Panc1 (cell line): ENCODE results near the gene GUK1. TPM values are rescaled to one million over a fixed set of nuclear protein-coding genes. Genes with fewer than 3 reads are reported as not detected.

Experiments used
- ATAC-seq: fragments of 200-7000 bp; cut with Tn5 transposase; 2 replicates; pipeline ENCODE4 v1.9.1; 2020; ENCODE audit warnings: mild to moderate bottlenecking, moderate library complexity
- Bru-seq: library from RNA; stranded (reverse); fragments of 400-500 nt; gene quantifications from one replicate; lab custom pipeline; 2021; lab: Mats Ljungman, UMichigan
- BruChase-seq, 2 experiments: library from RNA; stranded (reverse); fragments of 400-500 nt; gene quantifications; one replicate each; lab custom pipeline; 2021; lab: Mats Ljungman, UMichigan
- BruUV-seq: library from RNA; stranded (reverse); fragments of 400-500 nt; replicated peaks from 2 replicates; lab custom pipeline; 2021; lab: Mats Ljungman, UMichigan
- CTCF ChIA-PET: fragments of 300-600 bp; sonication (Branson Sonifier 250); formaldehyde crosslinking; loops from one replicate; lab custom pipeline; 2022; ENCODE audit warnings: antibody characterized with exemption; lab: Charles Lee
- POLR2A ChIA-PET: fragments of 300-600 bp; sonication (Branson Sonifier 250); formaldehyde crosslinking; loops from one replicate; lab custom pipeline; 2022; ENCODE audit warnings: antibody characterized with exemption; lab: Charles Lee
- DNase-seq: peaks from one replicate; pipeline ENCODE4 v3.0.0-alpha.2; 2010; ENCODE audit warnings: low read depth, low spot score
- H3K27ac ChIP-seq: 2 replicates; pipeline ENCODE4 v1.5.1; 2011; ENCODE audit warnings: mild to moderate bottlenecking, low read length, inconsistent platforms
- H3K27me3 ChIP-seq: fragments of 200-500 bp; sonication (Bioruptor generic); 2 replicates; pipeline ENCODE4 v1.6.0; 2014; ENCODE audit warnings: low read length, inconsistent platforms; ENCODE audit not compliant: control insufficient read depth, insufficient read depth
- H3K36me3 ChIP-seq: fragments of 200-500 bp; sonication (Bioruptor generic); 2 replicates; pipeline ENCODE4 v1.5.1; 2014; ENCODE audit warnings: inconsistent platforms, mild to moderate bottlenecking, low read length, moderate library complexity; ENCODE audit not compliant: control insufficient read depth, insufficient read depth
- H3K4me1 ChIP-seq: 2 replicates; pipeline ENCODE4 v1.5.1; 2011; ENCODE audit warnings: inconsistent platforms, mild to moderate bottlenecking, low read length, moderate library complexity; ENCODE audit not compliant: control insufficient read depth, insufficient read depth
- H3K4me3 ChIP-seq, 2 experiments: 2 replicates each; pipeline ENCODE4 v1.5.1; 2011 to 2012; ENCODE audit warnings: low read depth in 2 of 2, low read length in 2 of 2, mild to moderate bottlenecking in 2 of 2, inconsistent platforms in 1 of 2, moderate library complexity in 1 of 2
- H3K9me3 ChIP-seq: fragments of 200-500 bp; sonication (Bioruptor generic); 2 replicates; pipeline ENCODE4 v1.5.1; 2014; ENCODE audit warnings: low read depth, mild to moderate bottlenecking, inconsistent platforms, low read length, moderate library complexity; ENCODE audit not compliant: control insufficient read depth, insufficient read depth
- POLR2AphosphoS5 ChIP-seq: IDR thresholded peaks from 2 replicates; pipeline ENCODE4 v1.6.1; 2012; ENCODE audit warnings: mild to moderate bottlenecking, low read depth, low read length, moderate library complexity
- SIN3A ChIP-seq: IDR thresholded peaks from 2 replicates; pipeline ENCODE4 v1.6.1; 2012; ENCODE audit warnings: low read depth, mild to moderate bottlenecking, low read length, moderate library complexity, borderline replicate concordance; ENCODE audit not compliant: insufficient read depth
- TCF7L2 ChIP-seq: IDR thresholded peaks from 2 replicates; pipeline ENCODE4 v1.6.1; 2011; ENCODE audit warnings: mild to moderate bottlenecking, low read depth, low read length, inconsistent platforms
- in situ Hi-C: cut with HindIII; loops from 2 replicates; pipeline ENCODE4 v1.10.0; 2016; ENCODE audit warnings: low sequenced_read_pairs, low pct_unique_long_range_greater_than_20kb
- intact Hi-C: fragments of 100-400 bp; cut with micrococcal nuclease; formaldehyde crosslinking; loops from one replicate; pipeline ENCODE4 v1.10.0; 2022; ENCODE audit not compliant: unreplicated experiment
- long read RNA-seq: library from polyadenylated mRNA; unstranded; transcript quantifications from one replicate; pipeline ENCODE4 v2.0.0, GENCODE V29; 2021; ENCODE audit not compliant: unreplicated experiment
- polyA plus RNA-seq: library from polyadenylated mRNA; unstranded; fragments of >200 nt; gene quantifications from one replicate; pipeline ENCODE4 v1.2.1, GENCODE V29; 2012; ENCODE audit warnings: missing spikeins; ENCODE audit not compliant: insufficient read length
- total RNA-seq: library from RNA; stranded (reverse); gene quantifications from one replicate; pipeline ENCODE4 v1.2.1, GENCODE V29; 2021; ENCODE audit not compliant: unreplicated experiment
- TF ChIP-seq, protein P1 (sequence below), 2 experiments: IDR thresholded peaks; 2 replicates each; pipeline ENCODE4 v1.6.1; 2011 to 2012; ENCODE audit warnings: low read depth in 2 of 2, control low read depth in 1 of 2, low read length in 1 of 2, mild to moderate bottlenecking in 1 of 2, moderate library complexity in 1 of 2; ENCODE audit not compliant: insufficient read depth in 1 of 2
- TF ChIP-seq, protein P2 (sequence below): fragments of 450-650 bp; IDR thresholded peaks from 2 replicates; pipeline ENCODE4 v1.5.1; 2017; ENCODE audit warnings: mild to moderate bottlenecking

The GUK1 gene, protein sequence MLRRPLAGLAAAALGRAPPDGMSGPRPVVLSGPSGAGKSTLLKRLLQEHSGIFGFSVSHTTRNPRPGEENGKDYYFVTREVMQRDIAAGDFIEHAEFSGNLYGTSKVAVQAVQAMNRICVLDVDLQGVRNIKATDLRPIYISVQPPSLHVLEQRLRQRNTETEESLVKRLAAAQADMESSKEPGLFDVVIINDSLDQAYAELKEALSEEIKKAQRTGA
- total RNA-seq = 188 TPM
- polyA plus RNA-seq = 362 TPM
- Bru-seq, nascent RNA = percentile 65 among the genes with signal in this experiment
- percentile 77 among the genes with signal in this experiment for BruChase-seq, experiment 1, labeled RNA remaining after a 2-hour chase
- BruChase-seq, experiment 2, labeled RNA remaining after a 6-hour chase = percentile 75 among the genes with signal in this experiment
- long read RNA-seq, transcript GUK1-208 (7 exons, 842 nt) = minor isoform, 15 of 265 reads
- long read RNA-seq, transcript GUK1-210 (8 exons, 990 nt) = major isoform, 143 of 265 reads
- long read RNA-seq, transcript GUK1-202 (7 exons, 940 nt) = minor isoform, 5 of 265 reads
- long read RNA-seq, transcript GUK1-201 (9 exons, 1,084 nt) = minor isoform, 14 of 265 reads
- long read RNA-seq, partial matches to known transcripts = 10 of 265 reads
- long read RNA-seq, other reads (novel, unspliced or antisense) = 72 of 265 reads

DNA sequence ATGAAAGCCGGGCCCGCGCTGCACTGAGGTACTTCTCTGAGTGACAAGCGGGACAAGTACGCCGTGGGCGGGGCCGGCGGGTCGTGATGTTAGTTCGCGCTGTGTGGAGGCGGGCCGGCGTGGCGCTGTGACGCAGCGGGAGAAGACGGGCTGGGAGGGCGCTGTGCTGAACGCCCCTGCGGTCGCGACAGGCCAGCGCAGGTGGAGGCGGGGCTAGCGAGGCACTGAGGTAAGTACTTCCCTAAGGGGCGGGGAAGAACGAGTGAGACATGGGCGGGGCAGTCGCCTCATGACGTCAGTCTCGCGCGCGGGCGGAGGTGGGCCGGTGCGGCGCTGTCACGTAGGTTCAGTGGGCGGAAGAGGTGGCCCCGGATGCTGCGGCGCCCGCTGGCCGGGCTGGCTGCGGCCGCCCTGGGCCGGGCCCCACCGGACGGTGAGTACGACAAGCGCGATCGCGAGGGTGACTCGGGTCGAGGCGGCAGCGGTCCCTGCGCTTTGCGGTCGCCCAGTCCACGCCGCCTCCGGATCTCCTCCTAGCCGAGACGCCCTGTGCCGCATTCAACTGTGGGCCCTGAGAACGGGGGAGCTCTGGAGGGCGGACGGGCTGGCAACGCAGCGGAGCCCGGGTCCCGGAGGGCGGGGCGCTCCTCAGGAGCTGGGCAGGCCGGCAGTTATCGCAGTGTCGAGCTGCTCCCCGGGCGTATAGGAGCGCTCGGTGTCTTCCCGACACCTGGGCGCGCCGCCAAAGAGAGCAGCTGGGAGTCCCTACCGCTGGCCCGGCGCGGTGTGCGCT is at the start of gene GUK1:
Gene GUK1, plus strand, starts transcription at position 349 of the 793 bp plus-strand sequence. Its CDS starts 24 bp downstream, at position 373.
- peaks cover 6% of the 10 kb centered on the region; the same call in 1 of the 2 replicates for H3K27me3 ChIP-seq
- H3K4me1 ChIP-seq = peaks cover 13% of the 10 kb centered on the region
- intact Hi-C loops = no loop called here
- ChIA-PET POLR2A (no interaction called here), CTCF (interaction anchor here (1.2 kb wide), 1 partner anchor 25 kb away, joined by 3 read pairs; the partner anchor contains the start of gene IBA57)
- TSS peak; percentile 74 for BruUV-seq
- in situ Hi-C loops = no loop called here
- H3K36me3 ChIP-seq = peaks cover 3% of the 10 kb centered on the region; the same call in 1 of the 2 replicates
- peak within 1 kb of the TSS; percentile 94 for H3K27ac ChIP-seq
- H3K4me3 ChIP-seq = peak within 1 kb of the TSS; percentile 95 to 96
- no peaks in the 10 kb centered on the region for H3K9me3 ChIP-seq
- TF ChIP-seq SIN3A (peak; percentile 87; the same call in 1 of the 2 replicates), POLR2AphosphoS5 (no peak; the same call in 1 of the 2 replicates), TCF7L2 (peak; percentile 100)
- TF ChIP-seq, protein P1, sequence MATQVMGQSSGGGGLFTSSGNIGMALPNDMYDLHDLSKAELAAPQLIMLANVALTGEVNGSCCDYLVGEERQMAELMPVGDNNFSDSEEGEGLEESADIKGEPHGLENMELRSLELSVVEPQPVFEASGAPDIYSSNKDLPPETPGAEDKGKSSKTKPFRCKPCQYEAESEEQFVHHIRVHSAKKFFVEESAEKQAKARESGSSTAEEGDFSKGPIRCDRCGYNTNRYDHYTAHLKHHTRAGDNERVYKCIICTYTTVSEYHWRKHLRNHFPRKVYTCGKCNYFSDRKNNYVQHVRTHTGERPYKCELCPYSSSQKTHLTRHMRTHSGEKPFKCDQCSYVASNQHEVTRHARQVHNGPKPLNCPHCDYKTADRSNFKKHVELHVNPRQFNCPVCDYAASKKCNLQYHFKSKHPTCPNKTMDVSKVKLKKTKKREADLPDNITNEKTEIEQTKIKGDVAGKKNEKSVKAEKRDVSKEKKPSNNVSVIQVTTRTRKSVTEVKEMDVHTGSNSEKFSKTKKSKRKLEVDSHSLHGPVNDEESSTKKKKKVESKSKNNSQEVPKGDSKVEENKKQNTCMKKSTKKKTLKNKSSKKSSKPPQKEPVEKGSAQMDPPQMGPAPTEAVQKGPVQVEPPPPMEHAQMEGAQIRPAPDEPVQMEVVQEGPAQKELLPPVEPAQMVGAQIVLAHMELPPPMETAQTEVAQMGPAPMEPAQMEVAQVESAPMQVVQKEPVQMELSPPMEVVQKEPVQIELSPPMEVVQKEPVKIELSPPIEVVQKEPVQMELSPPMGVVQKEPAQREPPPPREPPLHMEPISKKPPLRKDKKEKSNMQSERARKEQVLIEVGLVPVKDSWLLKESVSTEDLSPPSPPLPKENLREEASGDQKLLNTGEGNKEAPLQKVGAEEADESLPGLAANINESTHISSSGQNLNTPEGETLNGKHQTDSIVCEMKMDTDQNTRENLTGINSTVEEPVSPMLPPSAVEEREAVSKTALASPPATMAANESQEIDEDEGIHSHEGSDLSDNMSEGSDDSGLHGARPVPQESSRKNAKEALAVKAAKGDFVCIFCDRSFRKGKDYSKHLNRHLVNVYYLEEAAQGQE (IDR thresholded peaks at IDR 0.05; ENCODE audit: insufficient read depth in 1 of 2, low read depth in 2 of 2, low read length in 1 of 2) = peak in 1 of 2 experiments; percentile 44; a peak in 1 of 4 replicates
- TF ChIP-seq, protein P2, sequence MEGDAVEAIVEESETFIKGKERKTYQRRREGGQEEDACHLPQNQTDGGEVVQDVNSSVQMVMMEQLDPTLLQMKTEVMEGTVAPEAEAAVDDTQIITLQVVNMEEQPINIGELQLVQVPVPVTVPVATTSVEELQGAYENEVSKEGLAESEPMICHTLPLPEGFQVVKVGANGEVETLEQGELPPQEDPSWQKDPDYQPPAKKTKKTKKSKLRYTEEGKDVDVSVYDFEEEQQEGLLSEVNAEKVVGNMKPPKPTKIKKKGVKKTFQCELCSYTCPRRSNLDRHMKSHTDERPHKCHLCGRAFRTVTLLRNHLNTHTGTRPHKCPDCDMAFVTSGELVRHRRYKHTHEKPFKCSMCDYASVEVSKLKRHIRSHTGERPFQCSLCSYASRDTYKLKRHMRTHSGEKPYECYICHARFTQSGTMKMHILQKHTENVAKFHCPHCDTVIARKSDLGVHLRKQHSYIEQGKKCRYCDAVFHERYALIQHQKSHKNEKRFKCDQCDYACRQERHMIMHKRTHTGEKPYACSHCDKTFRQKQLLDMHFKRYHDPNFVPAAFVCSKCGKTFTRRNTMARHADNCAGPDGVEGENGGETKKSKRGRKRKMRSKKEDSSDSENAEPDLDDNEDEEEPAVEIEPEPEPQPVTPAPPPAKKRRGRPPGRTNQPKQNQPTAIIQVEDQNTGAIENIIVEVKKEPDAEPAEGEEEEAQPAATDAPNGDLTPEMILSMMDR = no peak
- peak; percentile 97 for ATAC-seq
- peak; percentile 94 for DNase-seq

DNA sequence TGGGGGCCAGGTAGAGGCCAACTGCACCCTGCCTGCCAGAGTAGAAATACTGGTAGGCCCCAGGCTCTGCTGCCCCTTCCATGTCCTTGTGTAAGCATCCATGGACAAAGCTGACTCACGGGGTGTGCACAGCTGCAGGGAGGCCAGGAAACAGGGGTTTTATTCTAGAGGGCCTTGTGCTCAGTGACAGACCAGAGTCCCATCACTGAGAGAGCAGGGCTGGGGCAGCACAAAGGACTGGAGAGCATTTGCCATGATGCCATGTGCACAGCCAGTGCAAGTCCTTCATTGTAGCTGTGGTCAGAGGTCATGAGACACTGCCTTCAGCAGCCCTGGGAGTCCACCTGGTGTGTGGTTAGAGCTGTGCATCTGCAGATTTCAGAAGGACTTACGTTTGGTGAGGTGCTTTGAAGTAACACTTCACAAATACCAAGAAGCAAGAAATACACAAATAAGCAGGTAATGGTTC is 49.4 kb upstream of the GUK1 start:
- H3K4me1 ChIP-seq = peaks cover 51% of the 10 kb centered on the region
- intact Hi-C loops = no loop called here
- H3K9me3 ChIP-seq = peaks cover 3% of the 10 kb centered on the region; the same call in 1 of the 2 replicates
- BruUV-seq = no TSS peak
- in situ Hi-C loops = no loop called here
- no peak overlapping the region; the same call in 1 of the 2 replicates for H3K27ac ChIP-seq
- H3K27me3 ChIP-seq = no peaks in the 10 kb centered on the region
- DNase-seq (no peak), ATAC-seq (0 out of 2 replicates have a peak, but pooled peaks have one; percentile 17)
- CTCF ChIA-PET = interaction anchor here (0.6 kb wide), 2 partner anchors 12 to 811 kb away, joined by 3 read pairs; no protein-coding TSS in a partner anchor
- H3K36me3 ChIP-seq = no peaks in the 10 kb centered on the region
- POLR2A ChIA-PET = interaction anchor here (0.6 kb wide), 1 partner anchor 1867 kb away, joined by 3 read pairs; no protein-coding TSS in a partner anchor
- no peak overlapping the region for H3K4me3 ChIP-seq
- TF ChIP-seq SIN3A (no peak), POLR2AphosphoS5 (no peak), TCF7L2 (no peak)
- TF ChIP-seq, protein P1 (IDR thresholded peaks at IDR 0.05; ENCODE audit: insufficient read depth in 1 of 2, low read depth in 2 of 2, low read length in 1 of 2) = no peak
- TF ChIP-seq, protein P2 = no peak
